Natural killer cell (primary cell): ENCODE data around the gene UGT1A8. TPM values are rescaled to one million over a fixed set of nuclear protein-coding genes. Genes with fewer than 3 reads are reported as not detected.

Source experiments
- ATAC-seq, 3 donors: fragments of 150-1000 bp in 2 of 3; fragments of 200-7000 bp in 1 of 3; cut with Tn5 transposase; 1 replicate in 1 of 3; 2 replicates in 2 of 3; pipeline ENCODE4 v1.10.0; 2021; ENCODE audit warnings: mild to moderate bottlenecking in 2 of 3, moderate library complexity in 2 of 3
- DNase-seq, 2 donors: peaks; one replicate each; pipeline versions ENCODE4 v3.0.0 to v3.0.0-alpha.2; 2013 to 2021; ENCODE audit warnings: mixed read lengths in 1 of 2
- H3K27ac ChIP-seq: one replicate; pipeline ENCODE4 v1.5.1; 2013; ENCODE audit warnings: mild to moderate bottlenecking, low read length
- H3K27me3 ChIP-seq: one replicate; pipeline ENCODE4 v1.6.1; 2013; ENCODE audit warnings: low read length; ENCODE audit not compliant: control insufficient read depth, insufficient read depth
- H3K36me3 ChIP-seq: one replicate; pipeline ENCODE4 v1.6.1; 2013; ENCODE audit warnings: low read length; ENCODE audit not compliant: control insufficient read depth, insufficient read depth
- H3K4me1 ChIP-seq: one replicate; pipeline ENCODE4 v1.6.1; 2013; ENCODE audit warnings: low read length; ENCODE audit not compliant: control insufficient read depth, insufficient read depth
- H3K4me3 ChIP-seq: one replicate; pipeline ENCODE4 v1.5.1; 2013; ENCODE audit warnings: low read length
- H3K9me3 ChIP-seq: one replicate; pipeline ENCODE4 v1.6.1; 2013; ENCODE audit warnings: low read length; ENCODE audit not compliant: control insufficient read depth, insufficient read depth
- H3K27ac Mint-ChIP-seq, 2 donors: one replicate each; pipeline ENCODE4 v1.8.0; 2022; ENCODE audit warnings: mild to moderate bottlenecking in 2 of 2, mixed read lengths in 2 of 2, moderate library complexity in 1 of 2
- H3K27me3 Mint-ChIP-seq, 2 donors: one replicate each; pipeline ENCODE4 v1.8.0; 2022; ENCODE audit warnings: low read depth in 2 of 2, mixed read lengths in 2 of 2
- H3K36me3 Mint-ChIP-seq: one replicate; pipeline ENCODE4 v1.8.0; 2022; ENCODE audit warnings: mixed read lengths
- H3K4me1 Mint-ChIP-seq, 2 donors: one replicate each; pipeline ENCODE4 v1.8.0; 2022; ENCODE audit warnings: mixed read lengths in 2 of 2
- H3K4me3 Mint-ChIP-seq: one replicate; pipeline ENCODE4 v1.8.0; 2022; ENCODE audit warnings: mild to moderate bottlenecking, moderate library complexity, mixed read lengths
- H3K9me3 Mint-ChIP-seq, 2 donors: one replicate each; pipeline ENCODE4 v1.8.0; 2022; ENCODE audit warnings: mixed read lengths in 2 of 2
- WGBS: methylation state at CpG from one replicate; pipeline ENCODE4 v1.1.7; 2013; ENCODE audit warnings: missing lambda C conversion rate; ENCODE audit not compliant: insufficient coverage; 5-methylcytosine and 5-hydroxymethylcytosine counted together
- intact Hi-C: fragments of 100-400 bp; cut with micrococcal nuclease; formaldehyde crosslinking; loops from one replicate; pipeline ENCODE4 v1.14.2; 2022
- total RNA-seq, 4 donors: library from RNA; stranded (reverse); fragments of 120-200 nt in 1 of 4; gene quantifications; one replicate each; pipeline versions ENCODE4 v1.2.3 to v1.2.4, GENCODE V29; 2013 to 2022
- TF ChIP-seq, protein P1 (sequence below): fragments of 200-600 bp; IDR thresholded peaks from one replicate; pipeline ENCODE4 v1.8.0; 2022; ENCODE audit warnings: antibody characterized with exemption

UGT1A8 gene
- total RNA-seq, 3 donors from 2014 or later (not counting 1 experiment from before 2014, with no cell fraction given) = not detected

DNA sequence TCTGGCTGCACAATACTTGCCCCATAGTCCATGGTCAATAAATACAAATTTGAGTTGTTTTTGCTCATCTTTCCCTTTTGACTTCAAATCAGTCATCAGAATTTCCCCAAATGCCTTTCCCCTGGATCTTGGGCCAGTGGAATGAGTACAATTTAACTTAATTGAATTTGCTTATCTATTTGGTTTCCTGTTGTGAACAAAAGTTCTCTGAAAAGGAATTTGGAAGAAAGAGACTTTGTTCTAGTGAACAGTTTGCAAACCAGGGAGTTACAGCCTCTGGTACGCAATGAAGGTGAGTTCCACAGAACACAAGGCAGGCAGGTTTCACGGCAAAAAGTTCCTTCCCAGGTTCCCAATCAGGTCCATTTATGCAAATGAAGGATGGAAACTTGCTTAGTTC lies 141.4 kb downstream of the UGT1A8 start:
- no peak overlapping the region for H3K4me3 Mint-ChIP-seq
- Histone ChIP-seq H3K36me3 (no peaks in the 10 kb centered on the region), H3K27me3 (no peaks in the 10 kb centered on the region), H3K4me3 (no peak overlapping the region), H3K27ac (no peak overlapping the region), H3K4me1 (no peaks in the 10 kb centered on the region), H3K9me3 (no peaks in the 10 kb centered on the region)
- H3K4me1 Mint-ChIP-seq = no peaks in the 10 kb centered on the region
- 90% methylated on average over 2 of the region's 2 CpGs for WGBS
- no peaks in the 10 kb centered on the region for H3K36me3 Mint-ChIP-seq
- peaks cover 10 to 14% of the 10 kb centered on the region in 2 donors for H3K27me3 Mint-ChIP-seq
- intact Hi-C loops = no loop called here
- H3K9me3 Mint-ChIP-seq = no peaks in the 10 kb centered on the region
- H3K27ac Mint-ChIP-seq = no peak overlapping the region
- ATAC-seq = no peak
- TF ChIP-seq, protein P1, sequence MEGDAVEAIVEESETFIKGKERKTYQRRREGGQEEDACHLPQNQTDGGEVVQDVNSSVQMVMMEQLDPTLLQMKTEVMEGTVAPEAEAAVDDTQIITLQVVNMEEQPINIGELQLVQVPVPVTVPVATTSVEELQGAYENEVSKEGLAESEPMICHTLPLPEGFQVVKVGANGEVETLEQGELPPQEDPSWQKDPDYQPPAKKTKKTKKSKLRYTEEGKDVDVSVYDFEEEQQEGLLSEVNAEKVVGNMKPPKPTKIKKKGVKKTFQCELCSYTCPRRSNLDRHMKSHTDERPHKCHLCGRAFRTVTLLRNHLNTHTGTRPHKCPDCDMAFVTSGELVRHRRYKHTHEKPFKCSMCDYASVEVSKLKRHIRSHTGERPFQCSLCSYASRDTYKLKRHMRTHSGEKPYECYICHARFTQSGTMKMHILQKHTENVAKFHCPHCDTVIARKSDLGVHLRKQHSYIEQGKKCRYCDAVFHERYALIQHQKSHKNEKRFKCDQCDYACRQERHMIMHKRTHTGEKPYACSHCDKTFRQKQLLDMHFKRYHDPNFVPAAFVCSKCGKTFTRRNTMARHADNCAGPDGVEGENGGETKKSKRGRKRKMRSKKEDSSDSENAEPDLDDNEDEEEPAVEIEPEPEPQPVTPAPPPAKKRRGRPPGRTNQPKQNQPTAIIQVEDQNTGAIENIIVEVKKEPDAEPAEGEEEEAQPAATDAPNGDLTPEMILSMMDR = no peak
- no peak for DNase-seq

GRCh38 chr2:233760043-233760442 lies 142.6 kb downstream of the UGT1A8 start, which contains the start of gene UGT1A1:
Gene UGT1A1 (plus strand): TSS chr2:233760270. CDS start chr2:233760288, 18 bp downstream.
- no peak for ATAC-seq
- H3K4me3 Mint-ChIP-seq = no peak within 1 kb of the TSS
- no peaks in the 10 kb centered on the region for H3K27me3 ChIP-seq
- no peak within 1 kb of the TSS for H3K4me3 ChIP-seq
- no peaks in the 10 kb centered on the region for H3K36me3 ChIP-seq
- intact Hi-C loops = no loop called here
- H3K27ac ChIP-seq = no peak within 1 kb of the TSS
- no peaks in the 10 kb centered on the region for H3K36me3 Mint-ChIP-seq
- H3K4me1 Mint-ChIP-seq = no peaks in the 10 kb centered on the region
- peaks cover 16 to 18% of the 10 kb centered on the region in 2 donors for H3K27me3 Mint-ChIP-seq
- H3K4me1 ChIP-seq = no peaks in the 10 kb centered on the region
- H3K9me3 Mint-ChIP-seq = no peaks in the 10 kb centered on the region
- H3K27ac Mint-ChIP-seq = no peak within 1 kb of the TSS
- WGBS = 90% methylated on average over 4 of the region's 6 CpGs
- no peaks in the 10 kb centered on the region for H3K9me3 ChIP-seq
- TF ChIP-seq, protein P1 = no peak
- no peak for DNase-seq

DNA sequence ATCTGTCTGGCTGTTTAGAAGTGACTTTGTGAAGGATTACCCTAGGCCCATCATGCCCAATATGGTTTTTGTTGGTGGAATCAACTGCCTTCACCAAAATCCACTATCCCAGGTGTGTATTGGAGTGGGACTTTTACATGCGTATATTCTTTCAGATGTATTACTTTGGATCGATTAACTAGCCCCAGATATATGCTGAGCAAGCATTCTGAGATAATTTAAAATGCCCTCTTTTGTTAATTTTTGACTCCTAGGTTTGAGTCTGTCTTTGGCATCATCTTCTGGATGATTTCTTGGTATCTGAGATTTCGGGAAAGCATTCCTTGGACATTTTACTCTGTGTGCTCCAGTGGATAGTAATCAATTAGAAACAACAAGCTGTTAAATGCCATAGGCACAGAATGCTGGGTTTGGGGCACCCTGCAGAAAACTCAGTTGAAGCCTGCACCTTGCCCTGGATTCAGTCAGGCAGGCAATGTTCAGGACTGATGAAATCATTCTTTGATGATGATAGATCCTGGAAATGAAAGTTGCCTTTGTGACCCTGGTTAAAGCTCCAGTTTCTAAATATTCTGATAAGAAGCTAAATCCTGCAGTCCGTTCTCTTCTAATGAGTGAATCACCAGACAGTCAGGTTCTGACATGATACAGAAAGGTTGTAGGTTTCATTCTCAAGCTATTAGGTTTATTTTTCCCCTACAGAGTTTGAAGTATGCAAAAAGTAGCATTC lies 143.8 kb downstream of the UGT1A8 start:
- DNase-seq (no peak), ATAC-seq (no peak)
- Mint-ChIP-seq H3K4me1 (no peaks in the 10 kb centered on the region), H3K27ac (no peak overlapping the region), H3K4me3 (no peak overlapping the region), H3K36me3 (no peaks in the 10 kb centered on the region), H3K9me3 (no peaks in the 10 kb centered on the region), H3K27me3 (peaks cover 18% of the 10 kb centered on the region in 2 donors)
- intact Hi-C loops = no loop called here
- H3K4me3 ChIP-seq = no peak overlapping the region
- H3K27ac ChIP-seq = no peak overlapping the region
- TF ChIP-seq, protein P1 = no peak
- 90% methylated on average over 4 of the region's 4 CpGs for WGBS
- H3K36me3 ChIP-seq = no peaks in the 10 kb centered on the region
- no peaks in the 10 kb centered on the region for H3K4me1 ChIP-seq
- H3K9me3 ChIP-seq = no peaks in the 10 kb centered on the region
- H3K27me3 ChIP-seq = no peaks in the 10 kb centered on the region

DNA sequence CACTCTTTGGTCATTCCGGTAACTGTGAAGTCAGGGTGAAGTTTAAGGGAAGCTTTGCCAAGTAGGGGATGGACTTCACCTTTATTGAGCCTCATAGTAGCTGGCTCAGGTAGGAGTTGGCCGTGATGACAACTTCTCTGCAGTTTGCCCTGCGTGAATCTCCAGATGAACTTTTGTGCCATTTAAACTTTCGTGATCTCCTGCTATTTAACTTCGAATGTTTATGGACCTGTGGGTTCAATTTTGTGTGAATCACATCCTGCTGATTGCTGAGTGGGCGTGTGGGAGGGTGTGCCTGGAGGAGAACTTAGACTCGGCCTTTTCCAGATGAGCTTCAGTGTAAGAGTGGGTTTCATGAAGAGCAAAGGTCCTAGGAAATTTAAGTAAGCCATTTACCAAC lies 146.8 kb downstream of the UGT1A8 start:
- Mint-ChIP-seq H3K27ac (no peak overlapping the region), H3K9me3 (no peaks in the 10 kb centered on the region), H3K36me3 (no peaks in the 10 kb centered on the region), H3K4me3 (no peak overlapping the region), H3K4me1 (no peaks in the 10 kb centered on the region), H3K27me3 (peaks cover 26 to 31% of the 10 kb centered on the region in 2 donors)
- no peak for ATAC-seq
- H3K27me3 ChIP-seq = peaks cover 4% of the 10 kb centered on the region
- TF ChIP-seq, protein P1 = no peak
- intact Hi-C loops = no loop called here
- H3K27ac ChIP-seq = no peak overlapping the region
- no peaks in the 10 kb centered on the region for H3K4me1 ChIP-seq
- H3K4me3 ChIP-seq = no peak overlapping the region
- WGBS = 75% methylated on average over 7 of the region's 7 CpGs
- no peaks in the 10 kb centered on the region for H3K9me3 ChIP-seq
- no peak for DNase-seq
- no peaks in the 10 kb centered on the region for H3K36me3 ChIP-seq
